ENCODE measurements around the gene RNASE13. TPM values are rescaled to one million over a fixed set of nuclear protein-coding genes. Genes with fewer than 3 reads are reported as not detected.

The RNASE13 gene
- total RNA-seq, 4 donors from 2014 or later: not detected

GRCh38 chr14:21022686-21023085 is 11.9 kb downstream of the RNASE13 start:
- no peaks in the 10 kb centered on the region for H3K27me3 ChIP-seq
- peak overlapping the region in 1 of 2 donors; percentile 74 for H3K4me3 ChIP-seq
- H3K36me3 ChIP-seq: peaks cover 0 to 48% of the 10 kb centered on the region in 2 donors
- H3K9me3 ChIP-seq: no peaks in the 10 kb centered on the region
- H3K4me1 ChIP-seq: peaks cover 0 to 82% (median 17%) of the 10 kb centered on the region in 3 donors
- TF ChIP-seq CTCF (IDR thresholded peaks at IDR 0.05): no peak
- TF ChIP-seq POLR2A (IDR thresholded peaks at IDR 0.05): no peak
- TF ChIP-seq POLR2AphosphoS5 (IDR thresholded peaks at IDR 0.05): no peak
- ATAC-seq: no peak
- peak overlapping the region in 3 of 4 donors; percentile 91 to 95 (median 94) for H3K27ac ChIP-seq
- 54 to 83% methylated on average over 3 to 5 of the region's 5 CpGs for WGBS, 2 donors (ENCODE audit: low coverage in 1 of 2)

GRCh38 chr14:21020977-21021545 is 13.5 kb downstream of the RNASE13 start:
- WGBS, 2 donors (ENCODE audit: low coverage in 1 of 2): 69 to 86% methylated on average over 5 of the region's 5 CpGs
- no peak for ATAC-seq
- no peak for TF ChIP-seq EP300 (IDR thresholded peaks at IDR 0.05)
- TF ChIP-seq POLR2A (IDR thresholded peaks at IDR 0.05): no peak
- TF ChIP-seq CTCF (IDR thresholded peaks at IDR 0.05): no peak
- TF ChIP-seq POLR2AphosphoS5 (IDR thresholded peaks at IDR 0.05): no peak
- Histone ChIP-seq H3K27me3 (no peaks in the 10 kb centered on the region), H3K36me3 (peaks cover 0 to 64% of the 10 kb centered on the region in 2 donors), H3K4me3 (no peak overlapping the region), H3K4me1 (peaks cover 0 to 80% (median 15%) of the 10 kb centered on the region in 3 donors), H3K9me3 (no peaks in the 10 kb centered on the region), H3K27ac (peak overlapping the region in 1 of 4 donors; percentile 91)

GRCh38 chr14:21019366-21019765 is 15.2 kb downstream of the RNASE13 start:
- H3K27me3 ChIP-seq: no peaks in the 10 kb centered on the region
- H3K4me1 ChIP-seq: peaks cover 0 to 84% (median 12%) of the 10 kb centered on the region in 3 donors
- TF ChIP-seq POLR2AphosphoS5 (IDR thresholded peaks at IDR 0.05): no peak
- TF ChIP-seq CTCF (IDR thresholded peaks at IDR 0.05): no peak
- no peak for TF ChIP-seq POLR2A (IDR thresholded peaks at IDR 0.05)
- TF ChIP-seq EP300 (IDR thresholded peaks at IDR 0.05): no peak
- H3K27ac ChIP-seq: peak overlapping the region in 1 of 4 donors; percentile 8
- no peak for ATAC-seq
- H3K4me3 ChIP-seq: no peak overlapping the region
- H3K9me3 ChIP-seq: no peaks in the 10 kb centered on the region
- WGBS, 2 donors (ENCODE audit: low coverage in 1 of 2): 64% methylated on average over 1 of the region's 1 CpG; no CpG with 5 or more reads in 1 of the 2 donors
- H3K36me3 ChIP-seq: peaks cover 0 to 64% of the 10 kb centered on the region in 2 donors

- Histone ChIP-seq H3K4me3 (no peak overlapping the region), H3K36me3 (peaks cover 0 to 64% of the 10 kb centered on the region in 2 donors), H3K27me3 (no peaks in the 10 kb centered on the region), H3K27ac (peak overlapping the region in 1 of 4 donors; percentile 8), H3K9me3 (no peaks in the 10 kb centered on the region), H3K4me1 (peaks cover 0 to 78% (median 8%) of the 10 kb centered on the region in 3 donors)
- ATAC-seq: no peak
- WGBS, 2 donors (ENCODE audit: low coverage in 1 of 2): 80 to 100% methylated on average over 1 to 3 of the region's 3 CpGs
- TF ChIP-seq EP300 (IDR thresholded peaks at IDR 0.05) (no peak), POLR2A (IDR thresholded peaks at IDR 0.05) (no peak), CTCF (IDR thresholded peaks at IDR 0.05) (no peak), POLR2AphosphoS5 (IDR thresholded peaks at IDR 0.05) (no peak)
These were observed 15.8 kb downstream of the RNASE13 start for GRCh38 chr14:21018781-21019180.

- TF ChIP-seq CTCF (IDR thresholded peaks at IDR 0.05) (no peak), POLR2A (IDR thresholded peaks at IDR 0.05) (no peak), EP300 (IDR thresholded peaks at IDR 0.05) (no peak), POLR2AphosphoS5 (IDR thresholded peaks at IDR 0.05) (no peak)
- Histone ChIP-seq H3K36me3 (peaks cover 0 to 64% of the 10 kb centered on the region in 2 donors), H3K27ac (no peak overlapping the region), H3K27me3 (no peaks in the 10 kb centered on the region), H3K4me1 (peaks cover 0 to 73% (median 3%) of the 10 kb centered on the region in 3 donors), H3K9me3 (no peaks in the 10 kb centered on the region), H3K4me3 (no peak overlapping the region)
- WGBS, 2 donors (ENCODE audit: low coverage in 1 of 2): 67% methylated on average over 2 of the region's 7 CpGs; no CpG with 5 or more reads in 1 of the 2 donors
- ATAC-seq: no peak
These were observed 16.3 kb downstream of the RNASE13 start for GRCh38 chr14:21018286-21018685.
